ENCODE data around the gene PKHD1.
"Not testable (repeated sequence)": the region's sequence is repeated elsewhere in the genome, so short reads cannot be mapped to it uniquely, and the experiment has no call there.

Gene PKHD1

DNA sequence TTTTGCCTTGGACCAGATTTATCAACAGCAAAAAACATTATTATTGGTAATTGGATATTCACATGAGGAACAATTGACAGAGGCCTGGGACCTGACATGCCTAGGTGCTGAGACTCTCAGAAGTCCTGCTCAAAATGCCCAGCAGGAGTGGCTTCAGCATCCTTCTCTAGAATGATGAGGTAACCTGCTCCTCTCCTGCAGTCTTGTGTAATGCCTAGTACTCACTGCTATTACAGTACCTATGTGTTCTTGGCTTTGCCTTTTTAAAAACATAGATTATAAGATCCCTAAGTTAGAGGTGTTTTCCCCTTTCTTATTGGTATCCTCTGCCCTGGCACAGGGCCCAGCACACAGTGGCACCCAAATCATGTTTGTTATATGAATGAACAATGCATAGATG is 230.9 kb downstream of the PKHD1 start:
- H3K4me3 ChIP-seq (ENCODE audit: control insufficient read depth, low read depth, low read length) = no peak overlapping the region
- no peak for DNase-seq (ENCODE audit: low read depth)
- TF ChIP-seq, protein P1, sequence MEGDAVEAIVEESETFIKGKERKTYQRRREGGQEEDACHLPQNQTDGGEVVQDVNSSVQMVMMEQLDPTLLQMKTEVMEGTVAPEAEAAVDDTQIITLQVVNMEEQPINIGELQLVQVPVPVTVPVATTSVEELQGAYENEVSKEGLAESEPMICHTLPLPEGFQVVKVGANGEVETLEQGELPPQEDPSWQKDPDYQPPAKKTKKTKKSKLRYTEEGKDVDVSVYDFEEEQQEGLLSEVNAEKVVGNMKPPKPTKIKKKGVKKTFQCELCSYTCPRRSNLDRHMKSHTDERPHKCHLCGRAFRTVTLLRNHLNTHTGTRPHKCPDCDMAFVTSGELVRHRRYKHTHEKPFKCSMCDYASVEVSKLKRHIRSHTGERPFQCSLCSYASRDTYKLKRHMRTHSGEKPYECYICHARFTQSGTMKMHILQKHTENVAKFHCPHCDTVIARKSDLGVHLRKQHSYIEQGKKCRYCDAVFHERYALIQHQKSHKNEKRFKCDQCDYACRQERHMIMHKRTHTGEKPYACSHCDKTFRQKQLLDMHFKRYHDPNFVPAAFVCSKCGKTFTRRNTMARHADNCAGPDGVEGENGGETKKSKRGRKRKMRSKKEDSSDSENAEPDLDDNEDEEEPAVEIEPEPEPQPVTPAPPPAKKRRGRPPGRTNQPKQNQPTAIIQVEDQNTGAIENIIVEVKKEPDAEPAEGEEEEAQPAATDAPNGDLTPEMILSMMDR (IDR thresholded peaks at IDR 0.05; ENCODE audit: control insufficient read depth, insufficient read depth, low read depth, low read length, missing control alignments) = no peak

DNA sequence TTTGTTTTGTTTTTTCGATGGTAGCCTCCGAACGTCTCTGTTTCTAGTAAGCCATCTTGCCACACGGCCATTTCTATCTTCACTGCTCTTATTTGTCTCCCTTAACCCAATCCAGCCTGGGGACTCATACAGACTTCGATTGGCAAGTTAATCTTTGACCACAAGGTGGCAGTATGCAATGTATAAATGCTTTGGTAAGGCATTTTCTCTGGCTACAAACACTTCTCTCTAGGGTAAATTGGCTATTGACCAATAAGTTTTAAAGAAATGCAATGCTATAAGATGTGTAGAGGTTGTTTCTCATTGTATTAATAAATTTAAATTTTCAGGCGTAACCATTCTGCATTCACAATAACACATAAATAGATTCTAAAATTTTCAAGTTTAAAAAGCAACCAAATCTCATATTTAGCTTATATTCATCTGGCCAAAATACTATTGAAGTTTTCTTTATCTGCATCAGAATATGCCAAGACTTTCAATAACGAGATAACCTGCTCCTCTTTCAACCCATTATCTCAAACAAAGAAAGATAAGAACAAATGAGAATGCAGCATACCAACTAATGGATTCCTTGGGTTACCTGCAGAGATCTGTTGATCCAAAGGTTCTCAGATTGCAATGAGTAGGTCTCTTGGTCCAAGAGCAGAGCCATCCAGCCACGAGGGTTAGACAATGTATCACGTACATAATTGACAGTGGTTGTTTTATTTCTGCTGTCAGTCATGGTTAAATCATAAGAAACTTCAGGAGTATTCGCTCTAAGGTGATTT is 231.9 kb downstream of the PKHD1 start:
- TF ChIP-seq, protein P1 (IDR thresholded peaks at IDR 0.05; ENCODE audit: control insufficient read depth, insufficient read depth, low read depth, low read length, missing control alignments) = peak; percentile 61
- H3K4me3 ChIP-seq (ENCODE audit: control insufficient read depth, low read depth, low read length) = no peak overlapping the region
- peak; percentile 10 for DNase-seq (ENCODE audit: low read depth)

DNA sequence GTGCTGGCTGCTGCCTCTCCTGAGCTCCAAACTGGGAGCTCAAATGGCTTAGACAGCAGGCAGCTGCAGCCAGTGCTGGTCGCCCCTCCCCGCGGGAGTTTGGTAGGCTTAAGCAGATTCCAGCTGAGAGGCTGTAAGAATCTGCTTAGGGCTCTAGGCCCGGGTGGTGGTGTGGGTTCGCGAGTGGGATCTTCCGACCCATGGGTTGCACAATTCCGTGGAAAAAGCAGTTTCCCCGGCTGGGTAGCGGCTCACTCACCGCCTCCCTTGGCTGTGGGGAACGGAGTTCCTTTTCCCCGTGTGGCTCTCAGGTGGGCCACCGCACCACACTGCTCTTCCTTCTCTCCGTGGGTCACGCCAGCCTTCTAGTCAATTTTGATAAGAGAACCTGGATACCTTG is 232.5 kb downstream of the PKHD1 start:
- no peak overlapping the region for H3K4me3 ChIP-seq (ENCODE audit: control insufficient read depth, low read depth, low read length)
- TF ChIP-seq, protein P1 (IDR thresholded peaks at IDR 0.05; ENCODE audit: control insufficient read depth, insufficient read depth, low read depth, low read length, missing control alignments) = no peak
- no peak for DNase-seq (ENCODE audit: low read depth)

DNA sequence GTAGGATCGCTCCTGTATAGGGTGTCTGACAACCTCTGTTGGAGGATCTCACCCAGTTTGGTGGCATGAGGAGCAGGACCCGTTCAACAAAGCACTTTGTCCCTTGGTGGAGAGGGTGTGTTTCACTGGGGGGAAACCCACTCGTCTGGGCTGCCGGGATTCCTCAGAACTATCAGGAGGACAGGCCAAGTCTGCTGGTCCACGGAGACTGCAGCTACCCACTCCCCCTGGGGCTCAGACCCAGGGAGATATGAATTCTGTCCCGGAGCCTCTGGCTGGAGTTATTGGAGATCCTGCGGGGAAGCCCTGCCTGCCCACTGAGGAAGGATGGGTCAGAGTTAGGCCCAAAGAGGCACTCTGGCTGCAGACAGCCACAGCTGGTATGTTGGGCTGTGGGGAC is 233.1 kb downstream of the PKHD1 start:
- TF ChIP-seq, protein P1 (IDR thresholded peaks at IDR 0.05; ENCODE audit: control insufficient read depth, insufficient read depth, low read depth, low read length, missing control alignments) = no peak
- no peak for DNase-seq (ENCODE audit: low read depth)
- H3K4me3 ChIP-seq (ENCODE audit: control insufficient read depth, low read depth, low read length) = no peak overlapping the region

DNA sequence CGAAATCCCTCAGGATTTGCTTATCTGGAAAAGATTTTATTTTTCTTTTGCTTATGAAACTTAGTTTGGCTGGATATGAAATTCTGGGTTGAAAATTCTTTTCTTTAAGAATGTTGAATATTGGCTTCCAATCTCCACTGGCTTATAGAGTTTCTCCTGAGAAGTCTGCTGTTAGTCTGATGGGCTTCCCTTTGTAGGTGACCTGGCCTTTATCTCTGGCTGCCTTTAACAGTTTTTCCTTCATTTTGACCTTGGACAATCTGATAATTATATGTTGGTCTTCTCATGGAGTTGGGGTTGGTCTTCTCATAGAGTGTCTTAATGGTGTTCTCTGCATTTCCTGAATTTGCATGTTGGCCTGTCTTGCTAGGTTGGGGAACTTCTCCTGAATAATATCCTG is 234.3 kb downstream of the PKHD1 start:
- not testable (repeated sequence) for DNase-seq (ENCODE audit: low read depth)

DNA sequence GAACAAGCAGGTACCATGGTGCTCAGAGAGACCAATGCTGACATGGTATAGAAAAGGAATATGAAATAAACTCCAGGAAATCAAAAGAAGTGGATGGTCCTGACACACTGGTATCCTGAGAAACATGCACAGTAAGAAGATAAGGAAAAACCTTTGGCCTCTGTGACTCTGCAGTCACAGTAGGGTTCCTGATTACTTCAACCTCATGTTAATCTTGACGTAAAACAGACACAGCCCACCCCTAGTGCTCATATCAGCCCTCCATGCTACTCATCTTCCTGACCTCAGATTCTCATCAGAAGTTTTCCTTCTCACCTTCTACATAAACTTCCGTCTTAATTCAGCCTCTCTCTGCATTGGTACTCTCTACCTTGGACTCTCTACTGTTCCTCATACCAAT is 240.9 kb downstream of the PKHD1 start:
- TF ChIP-seq, protein P1 (IDR thresholded peaks at IDR 0.05; ENCODE audit: control insufficient read depth, insufficient read depth, low read depth, low read length, missing control alignments) = no peak
- H3K4me3 ChIP-seq (ENCODE audit: control insufficient read depth, low read depth, low read length) = no peak overlapping the region

More for the DNA sequence above, 234.3 kb downstream of the PKHD1 start:
- H3K4me3 ChIP-seq (ENCODE audit: control insufficient read depth, low read depth, low read length) = not testable (repeated sequence)

DNA sequence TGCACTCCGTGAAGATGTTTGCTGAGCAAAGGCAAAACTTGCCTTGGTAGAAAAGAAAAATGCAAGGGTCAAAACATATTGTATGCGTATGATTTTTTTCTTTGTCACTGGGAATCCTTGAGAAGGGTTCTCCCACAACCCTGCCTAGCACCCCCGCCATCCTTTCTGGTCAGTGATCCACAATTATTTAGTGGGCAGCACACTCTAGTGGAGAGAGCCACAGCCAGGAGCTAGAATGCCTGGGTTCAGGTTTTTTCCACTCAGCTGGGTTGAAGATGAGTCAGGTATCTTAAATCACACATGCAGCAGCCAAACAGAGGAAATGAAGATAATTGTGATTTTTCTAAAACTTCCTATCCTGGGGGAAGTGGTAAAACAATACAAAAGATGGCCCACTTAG is 243.1 kb downstream of the PKHD1 start:
- DNase-seq (ENCODE audit: low read depth) = no peak
- TF ChIP-seq, protein P1 (IDR thresholded peaks at IDR 0.05; ENCODE audit: control insufficient read depth, insufficient read depth, low read depth, low read length, missing control alignments) = no peak
- H3K4me3 ChIP-seq (ENCODE audit: control insufficient read depth, low read depth, low read length) = no peak overlapping the region

More for the DNA sequence above, 240.9 kb downstream of the PKHD1 start:
- no peak for DNase-seq (ENCODE audit: low read depth)
